HPDE6-E6E7 (cell line): ENCODE measurements around the gene BANP.
"Not testable (repeated sequence)": the region's sequence is repeated elsewhere in the genome, so short reads cannot be mapped to it uniquely, and the experiment has no call there.

Experiments used
- DNase-seq: peaks from one replicate; pipeline ENCODE4 v3.0.0; 2011; ENCODE audit warnings: missing footprints; ENCODE audit errors: extremely low spot score

The BANP gene, protein sequence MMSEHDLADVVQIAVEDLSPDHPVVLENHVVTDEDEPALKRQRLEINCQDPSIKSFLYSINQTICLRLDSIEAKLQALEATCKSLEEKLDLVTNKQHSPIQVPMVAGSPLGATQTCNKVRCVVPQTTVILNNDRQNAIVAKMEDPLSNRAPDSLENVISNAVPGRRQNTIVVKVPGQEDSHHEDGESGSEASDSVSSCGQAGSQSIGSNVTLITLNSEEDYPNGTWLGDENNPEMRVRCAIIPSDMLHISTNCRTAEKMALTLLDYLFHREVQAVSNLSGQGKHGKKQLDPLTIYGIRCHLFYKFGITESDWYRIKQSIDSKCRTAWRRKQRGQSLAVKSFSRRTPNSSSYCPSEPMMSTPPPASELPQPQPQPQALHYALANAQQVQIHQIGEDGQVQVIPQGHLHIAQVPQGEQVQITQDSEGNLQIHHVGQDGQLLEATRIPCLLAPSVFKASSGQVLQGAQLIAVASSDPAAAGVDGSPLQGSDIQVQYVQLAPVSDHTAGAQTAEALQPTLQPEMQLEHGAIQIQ

DNA sequence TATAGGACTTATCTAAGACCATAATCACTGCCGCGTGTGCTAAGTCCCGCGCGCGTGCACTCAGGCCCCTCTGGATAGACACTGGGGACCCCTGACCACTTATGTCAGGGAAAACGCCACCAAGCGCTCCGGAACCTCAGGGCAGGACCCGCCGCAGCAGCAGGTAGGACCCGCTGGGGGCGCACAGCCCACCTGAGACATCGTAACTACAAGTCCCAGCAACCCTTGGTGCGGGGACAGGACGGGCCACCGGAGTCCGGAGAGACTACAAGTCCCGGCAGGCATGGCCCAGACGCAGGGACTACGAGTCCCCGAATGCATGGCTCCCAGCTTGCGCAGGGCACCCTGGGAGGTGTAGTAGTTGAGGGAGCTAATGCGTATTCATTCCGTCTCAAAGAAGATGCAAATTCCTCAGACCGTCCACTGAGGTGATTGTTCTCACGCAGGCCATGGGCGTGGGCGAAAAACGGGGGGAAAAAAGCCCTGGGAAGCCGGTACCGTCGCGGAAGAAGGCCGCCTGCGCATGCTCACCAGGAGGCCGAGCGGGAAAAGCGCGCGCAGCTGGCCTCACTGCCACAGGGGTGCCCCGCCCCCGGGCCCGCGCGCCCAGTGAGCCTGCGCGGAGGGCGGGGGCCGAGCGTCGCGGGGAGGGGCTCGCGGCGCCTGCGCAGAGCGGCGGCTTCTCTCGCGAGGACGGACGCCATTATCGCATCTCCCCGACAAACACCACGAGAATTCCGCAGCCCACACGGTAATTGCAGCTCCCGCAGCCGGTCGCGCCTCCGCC, at the start of gene BANP:
Gene BANP (plus strand): TSS at position 670 of the 787 bp plus-strand sequence. CDS start 23,682 bp downstream, outside the sequence.
- DNase-seq = peak; percentile 100

DNA sequence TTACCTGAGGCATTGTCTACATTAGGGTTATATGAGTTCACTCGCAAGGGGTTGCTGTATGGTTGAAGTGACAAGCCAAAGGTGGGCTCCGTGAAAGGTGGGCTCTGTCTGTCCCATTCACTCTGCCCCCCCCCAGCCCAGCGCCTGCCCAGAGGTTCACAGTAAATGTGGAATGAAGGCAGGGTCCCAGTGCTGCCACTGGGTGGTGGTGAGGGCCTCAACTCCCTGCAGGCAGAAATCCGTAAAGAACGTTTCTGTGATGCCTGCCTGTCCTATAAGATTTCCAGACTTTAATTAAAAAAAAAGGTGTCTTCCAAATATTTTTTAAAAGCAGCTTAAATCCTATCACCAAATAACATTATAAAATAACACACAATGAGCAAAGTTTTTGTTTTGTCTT, 46.3 kb upstream of the BANP start:
- DNase-seq = not testable (repeated sequence)

DNA sequence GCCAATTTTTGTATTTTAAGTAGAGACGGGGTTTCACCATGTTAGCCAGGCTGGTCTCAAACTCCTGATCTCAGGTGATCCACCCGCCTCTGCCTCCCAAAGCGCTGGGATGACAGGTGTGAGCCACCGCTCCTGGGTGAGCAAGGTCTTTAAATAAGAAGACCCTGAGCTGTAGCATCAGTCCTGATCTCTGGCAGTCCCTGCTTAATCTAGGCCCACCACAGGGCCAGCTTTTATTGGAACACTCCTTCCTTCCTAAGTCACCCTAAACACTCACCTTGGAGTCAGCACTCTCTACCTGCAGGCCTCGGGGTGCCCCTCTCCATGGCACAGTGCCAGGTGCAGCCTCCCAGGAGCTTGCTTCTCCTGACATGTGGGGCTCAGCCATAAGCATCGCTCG, 45.7 kb upstream of the BANP start:
- not testable (repeated sequence) for DNase-seq

DNA sequence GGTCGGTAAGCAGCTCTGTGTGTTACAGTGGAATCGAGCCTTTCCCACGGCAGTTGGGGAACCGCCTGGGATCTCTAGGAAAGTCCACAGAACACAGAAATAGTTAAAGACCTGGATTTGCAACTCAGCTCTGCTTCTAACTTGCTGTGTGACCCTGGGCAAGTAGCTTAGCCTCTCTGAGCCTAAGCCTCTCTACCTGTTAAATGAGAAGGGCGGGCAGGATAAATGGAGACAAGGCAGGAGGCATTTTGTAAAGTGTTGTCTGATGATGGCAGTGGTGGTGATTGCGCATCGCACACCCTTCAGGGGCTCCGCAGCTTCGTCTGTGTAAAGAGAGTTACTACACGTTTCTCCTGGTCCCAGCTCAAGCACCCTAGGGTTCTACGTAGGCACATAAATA, 43.1 kb upstream of the BANP start:
- not testable (repeated sequence) for DNase-seq

DNA sequence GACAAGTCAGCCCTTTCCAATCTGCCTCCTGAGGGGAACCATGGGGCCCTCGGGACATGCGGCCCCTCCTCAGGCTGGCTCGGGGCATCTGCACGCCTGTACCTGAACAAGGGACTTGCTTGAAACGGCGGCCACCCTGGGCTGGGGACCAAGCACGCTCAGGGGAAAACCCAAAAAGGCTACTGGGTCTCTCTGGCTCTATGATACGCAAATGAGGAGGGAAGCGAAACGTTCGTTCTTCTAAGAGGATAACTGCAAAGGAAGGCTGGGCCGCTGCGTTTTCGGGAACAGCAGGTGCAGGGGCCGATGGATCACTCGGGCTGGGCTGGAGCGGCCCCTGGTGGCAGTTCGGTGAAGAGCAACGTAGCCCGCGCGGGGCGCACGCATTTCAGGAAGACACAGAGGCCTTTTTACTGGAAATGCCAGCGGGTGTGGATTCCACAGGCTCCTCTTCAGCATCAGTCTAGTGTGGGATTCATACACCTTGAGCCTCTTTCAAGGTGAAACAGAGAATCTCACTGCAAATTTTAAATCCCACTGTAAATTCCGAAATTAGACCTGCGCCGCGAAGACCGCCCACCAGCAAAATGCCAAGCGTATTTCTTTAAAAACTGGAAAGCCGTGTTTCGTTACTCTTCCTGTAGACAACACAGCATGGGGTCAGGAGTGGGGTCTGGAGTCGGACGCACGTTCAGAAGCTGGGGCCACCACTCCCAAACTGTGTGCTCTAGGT, 41.9 kb upstream of the BANP start:
- peak; percentile 64 for DNase-seq

DNA sequence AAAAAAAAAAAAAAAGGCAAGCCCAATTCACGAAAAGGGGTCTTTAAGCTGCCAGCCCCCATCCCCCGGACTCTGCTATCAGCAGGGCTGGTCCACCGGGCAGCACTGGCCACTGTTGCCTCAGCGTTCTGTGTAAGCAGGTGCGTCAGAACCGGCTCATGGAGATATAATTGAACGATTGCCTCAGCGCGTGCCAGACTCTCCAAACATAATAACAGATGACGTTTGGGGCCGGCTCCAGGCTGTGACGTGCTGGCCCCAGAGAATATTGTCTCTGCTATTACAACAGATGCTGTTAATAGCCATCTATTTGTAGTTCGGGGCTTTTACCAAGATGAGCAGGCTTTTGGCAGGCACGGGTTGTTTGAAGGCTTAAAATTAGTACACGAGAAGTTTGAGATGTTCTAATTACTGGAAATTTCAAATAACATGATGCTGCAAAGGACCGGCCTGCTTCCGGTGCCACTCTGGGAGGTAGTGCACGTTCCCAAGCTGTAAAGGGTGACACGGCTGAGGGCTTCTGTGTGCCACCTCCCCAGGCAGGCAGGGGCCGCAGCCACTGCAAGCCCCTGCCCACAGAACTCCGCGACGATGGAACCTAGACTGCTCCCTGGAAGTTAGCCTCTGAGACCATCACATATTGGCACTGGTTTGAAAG, 40.0 kb upstream of the BANP start:
- not testable (repeated sequence) for DNase-seq

DNA sequence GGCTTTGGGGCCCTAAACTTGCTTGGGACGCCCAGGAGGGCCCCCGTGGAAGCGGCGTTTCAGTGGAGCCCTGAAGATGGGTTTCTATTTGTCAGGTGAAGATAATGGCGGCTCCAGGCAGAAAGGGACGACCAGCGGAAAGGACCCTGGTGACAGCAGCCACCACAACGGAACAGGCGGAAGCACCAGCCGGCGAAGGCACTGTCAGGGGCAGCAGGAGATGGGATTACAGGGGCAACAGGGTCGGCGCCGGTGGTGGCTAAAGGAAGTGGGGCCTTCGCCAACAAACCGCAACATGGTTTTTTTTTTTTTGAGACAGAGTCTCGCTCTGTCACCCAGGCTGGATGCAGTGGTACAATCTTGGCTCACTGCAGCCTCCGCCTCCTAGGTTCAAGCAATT, 38.5 kb upstream of the BANP start:
- not testable (repeated sequence) for DNase-seq

DNA sequence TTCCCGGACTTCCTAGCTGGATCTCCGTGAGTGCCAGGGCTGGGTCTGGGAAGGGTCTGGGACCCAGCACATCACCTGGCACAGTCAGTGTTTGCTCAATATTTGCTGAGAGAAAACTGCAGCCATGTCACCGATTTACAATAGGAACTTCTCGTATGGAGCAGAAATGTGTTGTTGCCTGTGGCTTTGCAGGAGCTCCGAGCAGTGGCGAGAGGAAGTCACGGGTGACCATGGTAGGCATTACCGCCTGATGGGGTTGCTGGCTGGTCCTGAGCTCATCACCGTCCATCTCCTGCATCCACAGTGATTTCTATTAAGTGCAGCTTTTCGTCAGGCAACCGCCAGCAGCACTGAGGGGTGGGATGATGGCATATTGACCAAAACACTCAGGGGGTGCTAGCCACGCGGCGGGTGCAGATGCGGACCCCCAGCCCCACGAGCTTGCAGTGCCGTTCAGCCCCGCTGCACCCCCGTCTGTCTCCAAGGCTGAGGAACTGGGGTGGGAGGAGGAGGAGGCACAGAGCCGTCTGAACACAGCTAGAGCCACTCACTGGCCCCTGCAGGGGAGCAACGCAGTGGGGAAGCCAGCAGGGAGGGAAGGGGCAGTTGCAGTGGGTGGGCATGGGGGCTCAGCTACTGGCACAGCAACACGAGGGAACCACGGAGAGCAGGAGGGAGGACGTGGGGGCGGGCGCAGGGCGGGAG, 37.1 kb upstream of the BANP start:
- not testable (repeated sequence) for DNase-seq

DNA sequence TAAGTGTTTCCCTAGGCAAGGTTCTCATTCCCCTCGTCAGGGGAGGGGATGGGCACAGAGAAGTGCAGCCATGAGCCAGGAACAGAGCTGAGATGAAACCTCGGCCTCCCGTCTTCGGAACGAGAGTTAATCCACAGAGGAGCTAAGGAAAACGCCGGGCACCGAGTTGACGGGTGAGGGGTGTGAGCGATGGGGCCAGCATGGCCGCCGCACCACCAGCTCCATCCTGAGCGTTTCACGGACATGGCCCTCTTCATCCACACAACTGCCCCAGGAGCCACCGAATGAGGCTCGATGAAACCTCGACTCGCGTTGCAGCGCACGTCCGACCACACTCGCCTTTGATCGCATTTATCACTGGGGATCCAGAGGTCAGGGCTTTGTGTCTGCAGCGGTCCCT, 36.4 kb upstream of the BANP start:
- no peak for DNase-seq

DNA sequence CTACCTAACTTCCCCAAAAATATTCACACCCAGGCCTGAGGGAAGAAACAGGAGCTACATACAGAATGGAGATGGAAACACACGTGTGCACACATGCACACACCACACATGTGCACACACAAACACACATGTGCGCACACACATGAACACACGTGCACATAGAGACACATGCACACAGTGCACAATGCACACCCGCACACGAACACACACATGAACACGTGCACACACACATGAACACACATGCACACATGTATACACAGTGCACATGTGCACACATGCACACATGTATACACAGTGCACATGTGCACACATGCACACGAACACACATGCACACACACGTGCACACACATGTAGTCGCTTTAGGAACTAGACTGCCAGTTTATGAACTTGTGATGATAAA, 33.7 kb upstream of the BANP start:
- DNase-seq = no peak

DNA sequence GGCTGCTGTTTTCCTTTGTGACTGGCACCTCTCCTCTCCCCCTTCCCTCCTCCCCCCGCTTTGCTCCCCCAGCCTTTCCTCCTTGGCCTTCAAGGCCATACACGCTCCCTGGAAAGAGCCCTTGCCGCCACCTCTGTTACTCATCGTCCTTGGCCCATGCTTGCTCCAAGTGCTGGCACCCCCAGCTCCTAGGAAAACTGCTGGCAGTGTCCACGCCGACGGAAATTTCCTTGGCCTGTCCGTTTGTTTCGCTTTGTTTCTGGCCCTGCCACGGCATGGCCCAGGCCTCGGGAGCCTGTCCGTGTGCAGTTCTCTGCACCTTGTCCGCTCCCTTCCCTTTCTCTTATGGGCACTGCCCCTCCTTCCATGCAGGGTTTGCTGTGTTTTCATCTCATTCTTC, 32.9 kb upstream of the BANP start:
- DNase-seq = no peak

DNA sequence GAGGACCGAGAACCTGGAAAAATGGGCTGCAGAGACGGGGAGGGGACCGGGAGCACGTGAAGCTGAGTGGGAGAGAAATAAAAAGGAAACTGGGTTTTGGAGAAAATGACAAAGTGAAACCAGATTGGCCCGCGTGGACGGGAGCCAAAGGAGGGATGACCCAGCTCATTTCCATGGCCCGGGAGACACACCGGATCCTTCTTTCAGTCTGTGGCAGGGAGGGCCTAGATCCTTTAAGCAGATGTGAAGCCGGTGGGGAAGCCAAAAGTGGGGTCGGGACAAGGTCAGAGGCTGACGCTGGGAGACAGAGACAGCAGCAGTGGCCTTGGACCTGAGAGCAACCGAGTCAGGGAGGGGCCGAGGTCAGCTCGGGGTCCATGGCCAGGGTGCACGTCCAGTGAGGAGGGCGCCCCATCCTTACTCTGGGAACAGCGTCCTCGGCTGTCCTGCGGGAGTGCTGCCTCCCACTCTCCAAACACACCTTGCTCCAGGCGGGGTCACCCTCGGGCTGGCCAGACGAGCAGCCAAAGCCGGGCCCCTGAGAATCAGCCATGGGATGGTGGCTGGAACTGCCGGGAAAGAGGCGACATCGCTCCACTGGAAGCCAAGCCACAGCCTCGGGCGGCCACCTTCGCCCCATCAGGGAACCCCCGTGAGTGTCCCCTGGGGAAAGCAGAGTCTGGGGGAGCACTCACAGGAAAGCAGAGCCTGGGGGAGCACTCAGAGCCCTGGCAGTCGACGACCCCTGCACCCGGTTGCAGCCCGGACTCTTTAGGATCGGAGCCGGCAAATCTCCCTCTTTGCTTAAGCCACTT, 32.2 kb upstream of the BANP start:
- no peak for DNase-seq

DNA sequence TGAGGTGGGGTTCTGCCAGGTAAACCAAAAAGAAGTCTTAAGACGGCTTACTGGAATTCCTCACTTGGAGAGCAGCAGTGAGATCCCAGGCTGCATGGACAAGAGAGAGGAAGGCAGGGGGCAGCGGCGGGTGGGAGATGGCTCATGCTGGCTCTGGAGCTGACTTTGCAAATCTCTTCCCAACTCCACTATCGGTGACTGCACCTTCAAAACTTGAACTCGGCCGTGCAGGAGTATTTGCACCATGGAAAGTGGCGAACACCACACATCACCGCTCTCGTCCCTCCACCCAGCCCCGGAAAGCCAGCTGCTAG, 31.6 kb upstream of the BANP start:
- no peak for DNase-seq

DNA sequence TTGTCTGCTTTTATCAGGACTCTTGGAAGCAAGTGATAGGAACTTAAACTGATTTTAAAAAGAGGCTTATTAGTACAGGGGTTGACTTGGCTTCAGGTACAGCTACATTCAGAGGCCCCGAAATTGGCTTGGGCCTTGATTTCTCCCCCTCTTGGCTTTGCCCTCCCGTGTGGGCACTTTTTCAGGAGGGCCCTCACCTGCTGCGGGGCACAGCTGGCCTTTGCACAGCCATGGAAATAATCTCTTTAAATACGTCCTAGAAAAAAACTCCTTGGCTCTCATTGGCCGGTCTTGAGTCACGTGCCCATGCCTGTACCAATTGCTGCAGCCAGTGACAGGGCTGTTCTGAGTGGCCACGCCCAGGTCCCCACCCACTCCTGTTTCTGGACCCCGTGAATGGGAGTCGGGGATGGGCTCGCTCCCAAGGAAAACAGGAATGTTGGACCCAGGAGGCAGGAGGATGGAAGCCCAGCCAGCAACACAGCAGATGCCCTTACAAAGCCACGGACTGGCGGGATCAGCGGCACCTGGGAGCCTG, 29.9 kb upstream of the BANP start:
- no peak for DNase-seq

DNA sequence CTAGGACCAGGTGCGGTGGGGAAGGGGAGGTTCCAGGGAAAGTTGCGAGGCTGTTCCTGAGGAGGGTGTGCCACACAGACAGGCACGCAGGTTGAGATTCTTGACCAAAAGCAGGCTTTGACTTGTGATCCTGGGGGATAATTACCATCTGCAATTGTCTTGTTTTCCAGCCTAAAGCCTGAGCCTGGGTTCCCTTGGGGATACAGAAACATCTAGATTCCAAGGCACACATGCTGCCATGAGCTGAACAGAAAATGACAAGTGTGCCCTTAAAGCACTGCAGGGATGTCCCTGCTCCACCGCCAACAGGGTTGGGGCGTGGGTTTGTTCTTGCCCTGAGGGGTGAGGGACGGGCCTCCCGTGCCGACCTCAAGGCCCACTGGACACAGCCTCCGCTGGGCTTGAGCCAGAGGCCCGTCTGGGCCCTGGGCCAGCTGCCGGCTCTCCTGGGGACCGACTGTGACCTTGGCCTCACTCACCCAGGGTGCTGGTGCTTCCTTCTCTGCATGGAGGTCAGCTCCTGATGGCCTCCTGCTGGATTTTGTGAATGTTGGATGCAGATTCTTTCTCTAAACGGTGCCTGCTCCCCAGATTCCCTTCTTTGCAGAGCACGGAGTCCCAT, 28.9 kb upstream of the BANP start:
- no peak for DNase-seq

DNA sequence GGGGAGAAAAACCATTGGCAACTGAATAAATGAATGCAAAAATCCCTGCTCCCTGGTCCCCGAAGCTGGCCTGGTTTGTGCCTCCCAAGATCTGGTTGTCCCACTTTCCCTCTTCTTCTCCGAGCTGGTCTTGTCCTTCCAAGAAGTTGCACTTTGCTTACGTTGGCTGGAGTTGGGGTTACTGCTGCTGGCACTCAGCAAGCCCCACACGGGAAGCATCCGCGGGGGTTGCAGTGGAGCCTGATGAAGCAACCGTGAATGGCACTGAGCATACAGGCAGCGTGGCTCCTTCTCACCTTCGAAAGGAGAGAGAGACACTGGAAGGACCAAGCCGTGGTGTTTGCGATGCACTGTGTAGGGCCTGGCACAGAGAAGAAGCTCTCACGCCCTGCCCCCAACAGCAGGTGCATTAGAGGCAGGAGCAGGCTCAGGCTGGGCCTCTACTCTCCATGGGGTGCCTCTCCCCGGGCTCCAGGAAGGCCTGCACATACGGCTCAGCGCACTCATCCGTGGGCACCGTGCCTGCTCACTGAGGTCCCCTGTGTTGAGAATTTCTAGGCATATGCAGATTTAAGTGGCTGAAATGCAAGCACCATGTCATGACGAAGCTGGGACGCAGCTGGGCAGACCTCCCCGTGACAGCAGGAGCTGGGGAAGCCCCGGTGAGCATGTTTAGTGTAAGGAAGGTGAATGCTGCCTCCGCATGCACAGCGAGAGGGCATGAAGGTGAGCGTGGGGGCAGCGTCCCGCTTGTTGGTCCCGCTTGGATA, 27.0 kb upstream of the BANP start:
- DNase-seq = no peak

DNA sequence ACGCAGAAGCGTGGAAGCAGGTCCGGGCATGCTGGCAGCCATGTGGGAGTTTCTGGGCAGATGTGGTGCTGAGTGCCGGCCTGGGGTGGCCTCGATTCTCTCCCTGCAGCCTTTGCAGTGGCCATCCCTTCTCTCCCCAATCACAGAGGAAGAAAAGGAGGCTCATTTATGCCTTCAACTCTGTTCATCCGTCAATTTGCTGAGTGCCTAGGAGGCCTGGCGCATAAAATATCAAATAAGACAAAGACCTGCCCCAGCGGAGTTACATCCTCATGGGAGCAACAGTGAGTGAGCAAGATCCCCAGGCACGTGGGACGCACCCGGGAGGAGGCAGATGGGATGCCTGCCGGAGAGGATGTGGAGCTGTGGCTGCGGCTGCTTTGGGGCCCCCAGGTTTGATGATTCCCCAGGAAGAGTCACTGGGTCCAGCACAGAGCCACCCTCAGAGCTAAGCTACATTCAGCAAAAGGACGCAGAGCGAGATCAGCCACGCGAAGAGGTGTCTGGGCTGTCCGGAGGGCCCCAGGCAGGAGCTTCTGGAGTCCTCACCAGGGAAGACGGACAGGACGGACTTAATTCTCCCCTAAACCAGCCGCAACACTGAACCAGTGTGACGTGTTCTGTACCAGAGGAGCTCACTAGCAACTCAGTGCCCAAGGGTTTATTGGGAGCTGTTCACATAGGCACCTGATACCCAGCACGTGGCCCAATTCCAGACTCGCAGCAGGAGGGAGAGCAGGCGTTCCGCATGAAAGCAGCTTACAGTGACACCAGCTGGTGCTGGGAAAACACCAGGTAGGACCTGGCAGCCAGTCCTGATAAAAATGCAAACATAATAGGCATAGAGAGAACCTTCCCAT, 26.2 kb upstream of the BANP start:
- no peak for DNase-seq
